ENCODE results near the gene ATP8A1. TPM values are rescaled to one million over a fixed set of nuclear protein-coding genes. Genes with fewer than 3 reads are reported as not detected.

Gene ATP8A1
- total RNA-seq, 4 donors from 2014 or later, result 4.9 to 13.8 (median 5.2) TPM

DNA sequence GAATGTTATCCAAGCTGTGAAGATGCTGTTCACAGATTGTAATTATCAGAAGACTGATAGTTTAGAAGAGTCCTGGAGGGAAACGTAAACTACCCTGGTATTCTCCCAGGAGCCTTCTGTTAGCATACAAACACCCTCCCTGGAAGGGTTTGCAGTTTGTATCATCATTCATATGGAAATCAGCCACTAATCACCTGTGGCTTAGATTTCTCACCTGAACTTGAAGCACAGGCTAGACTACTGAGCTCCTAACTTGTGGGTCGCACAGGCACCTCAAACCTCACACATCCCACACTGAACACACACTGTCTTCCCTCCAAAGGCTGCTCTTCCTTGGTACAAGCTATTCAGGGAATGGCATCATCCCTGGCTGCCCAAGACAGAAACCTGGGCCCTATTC, 228.9 kb downstream of the ATP8A1 start:
- no peak for TF ChIP-seq POLR2A (IDR thresholded peaks at IDR 0.05)
- TF ChIP-seq, protein P1, sequence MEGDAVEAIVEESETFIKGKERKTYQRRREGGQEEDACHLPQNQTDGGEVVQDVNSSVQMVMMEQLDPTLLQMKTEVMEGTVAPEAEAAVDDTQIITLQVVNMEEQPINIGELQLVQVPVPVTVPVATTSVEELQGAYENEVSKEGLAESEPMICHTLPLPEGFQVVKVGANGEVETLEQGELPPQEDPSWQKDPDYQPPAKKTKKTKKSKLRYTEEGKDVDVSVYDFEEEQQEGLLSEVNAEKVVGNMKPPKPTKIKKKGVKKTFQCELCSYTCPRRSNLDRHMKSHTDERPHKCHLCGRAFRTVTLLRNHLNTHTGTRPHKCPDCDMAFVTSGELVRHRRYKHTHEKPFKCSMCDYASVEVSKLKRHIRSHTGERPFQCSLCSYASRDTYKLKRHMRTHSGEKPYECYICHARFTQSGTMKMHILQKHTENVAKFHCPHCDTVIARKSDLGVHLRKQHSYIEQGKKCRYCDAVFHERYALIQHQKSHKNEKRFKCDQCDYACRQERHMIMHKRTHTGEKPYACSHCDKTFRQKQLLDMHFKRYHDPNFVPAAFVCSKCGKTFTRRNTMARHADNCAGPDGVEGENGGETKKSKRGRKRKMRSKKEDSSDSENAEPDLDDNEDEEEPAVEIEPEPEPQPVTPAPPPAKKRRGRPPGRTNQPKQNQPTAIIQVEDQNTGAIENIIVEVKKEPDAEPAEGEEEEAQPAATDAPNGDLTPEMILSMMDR (IDR thresholded peaks at IDR 0.05), result no peak
- WGBS, 2 donors, result 80 to 88% methylated on average over 2 of the region's 2 CpGs
- no peak overlapping the region for H3K4me3 ChIP-seq (ENCODE audit: low read depth, poor library complexity, severe bottlenecking)
- intact Hi-C loops (cut with DNase I; ENCODE audit: low total_unique reads), result no loop called here
- no peak for DNase-seq (ENCODE audit: low spot score in 2 of 2)

DNA sequence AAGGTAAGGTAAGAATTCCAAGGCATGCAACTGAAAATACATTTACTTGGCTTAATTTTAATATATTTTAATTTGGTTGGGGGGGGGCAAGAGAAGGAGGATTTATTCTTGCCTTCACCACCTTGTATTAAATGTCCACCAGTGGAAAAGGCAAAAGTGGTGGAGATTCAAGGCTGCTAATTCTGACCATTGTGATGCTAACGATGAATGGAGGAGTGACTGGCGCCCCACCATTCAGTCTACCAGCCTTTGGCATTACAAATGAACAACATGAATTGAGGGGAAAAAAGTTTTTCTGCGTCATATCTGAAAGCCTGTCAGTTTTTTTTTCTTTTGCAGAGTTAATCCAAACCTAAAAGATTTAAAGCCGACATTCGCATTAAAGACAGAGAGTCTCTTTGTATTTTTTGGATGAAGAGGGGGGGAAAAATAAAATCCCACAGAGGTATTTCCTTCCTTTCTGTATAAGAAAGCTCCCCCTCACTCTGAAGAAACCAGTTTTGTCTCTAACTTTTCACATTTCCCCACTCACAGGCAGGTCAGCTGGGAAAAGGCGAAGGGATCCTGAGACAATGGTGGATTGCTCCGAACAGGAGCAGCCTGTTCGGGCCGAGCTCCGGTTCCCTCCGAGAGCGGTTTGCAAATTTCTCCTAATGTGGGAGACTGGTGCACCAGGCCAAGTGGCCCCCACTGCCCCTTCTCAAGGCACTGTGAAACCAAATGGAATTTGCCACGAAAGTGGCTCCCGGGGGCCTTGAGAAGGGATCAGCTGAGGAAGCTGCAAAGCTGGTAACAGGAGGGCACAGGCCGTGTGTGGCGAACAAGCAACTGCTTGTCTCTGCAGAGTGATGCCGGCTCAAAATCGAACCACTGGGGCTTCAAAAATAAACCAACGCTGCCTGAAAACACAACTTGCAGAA, 231.5 kb downstream of the ATP8A1 start:
- 88 to 91% methylated on average over 19 of the region's 19 CpGs for WGBS, 2 donors
- intact Hi-C loops (cut with DNase I; ENCODE audit: low total_unique reads), result no loop called here
- no peak for TF ChIP-seq POLR2A (IDR thresholded peaks at IDR 0.05)
- TF ChIP-seq, protein P1 (IDR thresholded peaks at IDR 0.05), result no peak
- no peak for DNase-seq (ENCODE audit: low spot score in 2 of 2)
- no peak overlapping the region for H3K4me3 ChIP-seq (ENCODE audit: low read depth, poor library complexity, severe bottlenecking)

DNA sequence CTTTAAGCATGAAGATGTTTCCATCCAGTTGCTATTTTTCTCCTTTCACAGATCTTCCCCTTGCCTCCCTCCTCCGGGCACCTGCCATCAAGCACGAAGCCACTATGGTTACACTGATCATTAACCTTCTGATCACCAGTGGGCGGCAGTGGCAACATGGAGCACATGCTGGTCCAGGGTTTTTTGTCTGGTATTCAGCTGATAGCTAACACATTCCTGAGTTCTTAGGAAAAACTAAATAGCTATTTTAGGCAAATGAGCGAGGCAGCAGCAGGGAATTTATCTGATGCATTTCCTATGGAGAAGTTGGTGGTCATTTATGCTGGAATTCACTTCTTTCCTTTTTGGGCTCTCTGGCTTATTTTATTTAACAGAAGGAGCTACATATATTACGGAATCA, 236.8 kb downstream of the ATP8A1 start:
- no peak for TF ChIP-seq POLR2A (IDR thresholded peaks at IDR 0.05)
- TF ChIP-seq, protein P1 (IDR thresholded peaks at IDR 0.05), result no peak
- no peak for DNase-seq (ENCODE audit: low spot score in 2 of 2)
- WGBS, 2 donors, result 87 to 89% methylated on average over 5 of the region's 5 CpGs
- intact Hi-C loops (cut with DNase I; ENCODE audit: low total_unique reads), result no loop called here
- H3K4me3 ChIP-seq (ENCODE audit: low read depth, poor library complexity, severe bottlenecking), result no peak overlapping the region

DNA sequence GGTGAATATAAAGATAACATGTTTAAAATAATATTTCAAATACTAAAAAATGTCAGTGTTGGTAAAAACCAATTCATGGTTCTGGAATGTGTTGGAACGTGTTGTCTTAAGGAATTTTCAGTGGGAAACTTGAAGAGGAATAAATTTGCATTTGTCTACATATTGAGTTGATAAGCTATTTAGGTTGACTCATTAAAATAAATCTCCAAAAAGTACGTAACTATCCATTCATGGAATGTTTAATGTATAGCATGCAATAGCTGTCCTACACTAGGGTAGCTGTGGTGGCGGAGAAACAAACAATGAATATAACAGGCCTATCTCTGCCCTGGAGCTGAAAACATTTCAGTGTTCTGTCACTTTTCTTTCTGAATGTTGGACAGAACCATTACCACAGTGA, 239.4 kb downstream of the ATP8A1 start:
- intact Hi-C loops (cut with DNase I; ENCODE audit: low total_unique reads), result no loop called here
- H3K4me3 ChIP-seq (ENCODE audit: low read depth, poor library complexity, severe bottlenecking), result no peak overlapping the region
- no peak for TF ChIP-seq POLR2A (IDR thresholded peaks at IDR 0.05)
- TF ChIP-seq, protein P1 (IDR thresholded peaks at IDR 0.05), result no peak
- WGBS, 2 donors, result 85 to 89% methylated on average over 3 of the region's 3 CpGs
- no peak for DNase-seq (ENCODE audit: low spot score in 2 of 2)

DNA sequence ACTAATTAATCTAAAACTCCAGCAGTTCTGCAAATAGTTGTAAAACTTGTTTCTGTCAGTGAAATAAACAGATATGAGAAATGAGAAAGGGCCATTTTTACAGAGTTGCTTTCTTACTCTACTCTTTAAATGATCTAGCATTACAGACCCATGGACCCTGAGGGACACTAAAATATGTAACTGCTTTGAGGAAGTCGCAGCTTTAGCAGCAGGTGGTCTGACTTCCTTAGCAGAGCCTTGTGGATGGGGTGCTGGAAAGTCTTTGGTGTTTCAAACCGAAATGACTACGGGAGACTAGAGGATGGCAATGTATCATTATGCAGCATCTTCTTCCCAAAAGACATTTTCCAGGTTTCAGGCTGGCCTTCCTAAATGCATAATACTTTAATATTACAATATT, 240.9 kb downstream of the ATP8A1 start:
- H3K4me3 ChIP-seq (ENCODE audit: low read depth, poor library complexity, severe bottlenecking), result no peak overlapping the region
- intact Hi-C loops (cut with DNase I; ENCODE audit: low total_unique reads), result no loop called here
- TF ChIP-seq, protein P1 (IDR thresholded peaks at IDR 0.05), result no peak
- TF ChIP-seq POLR2A (IDR thresholded peaks at IDR 0.05), result no peak
- no peak for DNase-seq (ENCODE audit: low spot score in 2 of 2)
- 58 to 63% methylated on average over 3 of the region's 3 CpGs for WGBS, 2 donors
